ENCODE data around the gene PCK2.

Gene PCK2

DNA sequence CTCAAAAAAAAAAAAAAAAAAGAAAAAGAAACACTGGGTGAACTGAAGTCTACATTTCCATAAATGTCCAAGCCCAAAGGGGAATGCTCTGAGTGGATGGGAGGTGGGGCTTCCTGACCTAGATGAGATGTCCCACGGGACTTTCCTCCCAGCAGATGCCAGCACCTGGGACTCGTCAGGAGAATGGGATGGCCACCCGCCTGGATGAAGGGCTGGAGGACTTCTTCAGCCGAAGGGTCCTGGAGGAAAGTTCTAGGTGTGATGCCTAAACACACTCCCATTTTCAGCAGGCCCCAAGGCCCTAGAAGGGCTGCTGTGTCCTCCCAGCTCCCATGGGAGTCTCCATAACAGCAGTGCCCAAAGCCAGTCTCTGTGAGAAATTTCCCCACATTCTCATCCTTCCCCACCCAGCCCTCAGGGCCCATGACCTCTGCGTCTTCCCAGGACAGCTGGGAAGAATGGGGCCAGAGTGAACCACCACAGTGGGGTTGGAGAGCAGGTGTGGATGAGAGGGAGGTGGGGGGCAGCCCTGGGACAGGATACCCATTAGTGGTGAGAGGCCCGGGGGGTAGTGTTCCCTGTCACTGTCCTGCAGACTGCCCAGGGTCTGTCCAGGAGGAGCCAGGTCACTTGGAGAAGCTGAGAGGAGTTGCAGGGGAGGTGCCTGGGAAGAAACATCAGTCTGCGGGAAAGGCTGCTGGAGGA lies 29.9 kb upstream of the PCK2 start:
- no peak overlapping the region for H3K4me3 ChIP-seq (ENCODE audit: low read depth, low read length)
- no peak for TF ChIP-seq CTCF (IDR thresholded peaks at IDR 0.05; ENCODE audit: low read depth, low read length)

- no peak for TF ChIP-seq CTCF (IDR thresholded peaks at IDR 0.05; ENCODE audit: low read depth, low read length)
- H3K4me3 ChIP-seq (ENCODE audit: low read depth, low read length): no peak overlapping the region
These were observed 29.3 kb upstream of the PCK2 start for GRCh38 chr14:24064856-24065255.

GRCh38 chr14:24065408-24065807 lies 28.7 kb upstream of the PCK2 start:
- no peak overlapping the region for H3K4me3 ChIP-seq (ENCODE audit: low read depth, low read length)
- TF ChIP-seq CTCF (IDR thresholded peaks at IDR 0.05; ENCODE audit: low read depth, low read length): no peak

DNA sequence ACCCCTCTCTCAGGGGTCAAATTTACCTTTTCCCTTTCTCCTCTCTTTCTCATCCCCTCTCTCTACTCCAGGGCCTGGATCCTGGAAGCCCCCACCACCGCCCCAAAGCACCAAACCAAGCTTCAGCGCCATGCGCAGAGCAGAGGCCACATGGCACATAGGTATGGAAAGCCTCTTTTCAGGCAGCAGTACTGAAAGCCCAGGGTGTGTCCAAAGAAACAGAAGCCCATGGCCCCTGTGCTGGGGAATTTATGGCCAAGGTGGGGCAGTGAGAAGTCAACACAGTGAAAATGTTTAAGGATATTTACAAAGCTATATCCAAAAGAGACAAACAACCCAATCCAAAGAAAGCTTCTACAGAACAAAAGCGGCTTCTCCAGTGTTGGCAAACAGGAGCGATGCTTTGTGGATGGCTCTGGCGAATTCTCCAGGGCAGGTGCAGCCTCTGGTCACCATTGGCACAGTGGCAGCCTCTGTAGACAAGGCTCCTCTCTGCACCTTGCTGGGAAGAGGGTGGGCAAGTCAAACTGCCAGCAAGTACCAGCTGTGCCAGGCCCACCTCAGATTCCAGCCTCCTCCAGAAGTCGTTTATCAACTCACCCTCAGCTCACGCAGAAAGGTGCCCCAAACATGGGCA lies 27.5 kb upstream of the PCK2 start:
- H3K4me3 ChIP-seq (ENCODE audit: low read depth, low read length): no peak overlapping the region
- no peak for TF ChIP-seq CTCF (IDR thresholded peaks at IDR 0.05; ENCODE audit: low read depth, low read length)

GRCh38 chr14:24067133-24068082 lies 26.7 kb upstream of the PCK2 start:
- TF ChIP-seq CTCF (IDR thresholded peaks at IDR 0.05; ENCODE audit: low read depth, low read length): no peak
- H3K4me3 ChIP-seq (ENCODE audit: low read depth, low read length): no peak overlapping the region

- no peak for TF ChIP-seq CTCF (IDR thresholded peaks at IDR 0.05; ENCODE audit: low read depth, low read length)
- H3K4me3 ChIP-seq (ENCODE audit: low read depth, low read length): no peak overlapping the region
These were observed 25.2 kb upstream of the PCK2 start for GRCh38 chr14:24068711-24069410.

Measured in WI38 (cell line).